HEK293 (cell line): ENCODE measurements around the gene RNASEH2C.

ENCODE experiments used
- CTCF ChIP-seq: fragments of 450-650 bp; formaldehyde crosslinking; IDR thresholded peaks from 2 replicates; pipeline ENCODE4 v1.5.1; 2016; ENCODE audit warnings: missing biosample characterization, missing genetic modification characterization
- REPIN1 ChIP-seq: fragments of 450-650 bp; formaldehyde crosslinking; IDR thresholded peaks from 2 replicates; pipeline ENCODE4 v1.5.1; 2017; ENCODE audit warnings: missing biosample characterization, missing genetic modification characterization, low read depth
- REST ChIP-seq: fragments of 450-650 bp; formaldehyde crosslinking; IDR thresholded peaks from 2 replicates; pipeline ENCODE4 v1.5.1; 2016; ENCODE audit warnings: missing biosample characterization, missing genetic modification characterization
- ZNF521 ChIP-seq: fragments of 450-650 bp; formaldehyde crosslinking; IDR thresholded peaks from 2 replicates; pipeline ENCODE4 v1.5.1; 2017; ENCODE audit warnings: missing biosample characterization, mild to moderate bottlenecking, missing genetic modification characterization
- ZNF549 ChIP-seq: fragments of 450-650 bp; IDR thresholded peaks from 2 replicates; pipeline ENCODE4 v1.5.1; 2018; ENCODE audit warnings: missing biosample characterization, missing genetic modification characterization, mild to moderate bottlenecking, inconsistent platforms, moderate library complexity
- ZNF600 ChIP-seq: fragments of 450-650 bp; formaldehyde crosslinking; IDR thresholded peaks from 2 replicates; pipeline ENCODE4 v1.5.1; 2016; ENCODE audit warnings: missing biosample characterization, missing genetic modification characterization
- ZNF76 ChIP-seq: fragments of 450-650 bp; formaldehyde crosslinking; IDR thresholded peaks from 2 replicates; pipeline ENCODE4; 2016; ENCODE audit warnings: low read depth, missing biosample characterization, missing genetic modification characterization, borderline replicate concordance
- TF ChIP-seq, protein P1 (sequence below): fragments of 450-650 bp; formaldehyde crosslinking; IDR thresholded peaks from 2 replicates; pipeline ENCODE4 v1.5.1; 2016; ENCODE audit warnings: missing biosample characterization, missing genetic modification characterization

DNA sequence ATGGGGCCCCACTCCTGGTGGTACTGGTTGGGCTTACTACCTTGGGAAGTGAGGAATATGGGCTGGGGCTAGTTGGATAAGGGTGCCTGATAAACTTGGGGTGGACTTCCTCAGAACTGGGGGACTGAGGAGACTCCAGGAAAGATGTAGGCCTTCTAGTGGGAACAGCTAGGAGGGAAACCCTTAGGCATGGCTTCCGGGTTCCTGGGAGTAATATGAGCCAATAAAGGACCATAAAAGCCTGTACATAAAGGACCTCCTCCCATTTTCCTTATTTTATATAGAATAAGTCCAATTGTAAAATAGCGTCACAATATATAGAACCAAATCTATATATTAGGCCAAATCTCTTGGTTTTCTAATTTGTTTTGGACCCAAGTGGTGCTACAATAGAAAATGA lies 18.4 kb upstream of the RNASEH2C start:
- TF ChIP-seq CTCF (no peak), REST (tag by site-specific recombination) (no peak), ZNF600 (tag by site-specific recombination) (no peak), ZNF521 (tag by site-specific recombination) (no peak), ZNF549 (tag by site-specific recombination) (no peak), ZNF76 (no peak), REPIN1 (tag by site-specific recombination) (no peak)
- TF ChIP-seq, protein P1, sequence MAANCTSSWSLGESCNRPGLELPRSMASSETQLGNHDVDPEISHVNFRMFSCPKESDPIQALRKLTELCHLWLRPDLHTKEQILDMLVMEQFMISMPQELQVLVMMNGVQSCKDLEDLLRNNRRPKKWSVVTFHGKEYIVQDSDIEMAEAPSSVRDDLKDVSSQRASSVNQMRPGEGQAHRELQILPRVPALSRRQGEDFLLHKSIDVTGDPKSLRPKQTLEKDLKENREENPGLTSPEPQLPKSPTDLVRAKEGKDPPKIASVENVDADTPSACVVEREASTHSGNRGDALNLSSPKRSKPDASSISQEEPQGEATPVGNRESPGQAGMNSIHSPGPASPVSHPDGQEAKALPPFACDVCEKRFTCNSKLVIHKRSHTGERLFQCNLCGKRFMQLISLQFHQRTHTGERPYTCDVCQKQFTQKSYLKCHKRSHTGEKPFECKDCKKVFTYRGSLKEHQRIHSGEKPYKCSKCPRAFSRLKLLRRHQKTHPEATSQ (tag by site-specific recombination), result no peak
